Omental fat pad (tissue), 4 donors: Measurements from ENCODE around the gene C1QTNF8. TPM values are rescaled to one million over a fixed set of nuclear protein-coding genes. Genes with fewer than 3 reads are reported as not detected.
A peak's percentile ranks its signal among the peaks of the same experiment; 100 is the strongest.

Source experiments
- ATAC-seq: fragments of 150-250 bp; one replicate; pipeline ENCODE4 v1.9.1; 2016; ENCODE audit warnings: mild to moderate bottlenecking, moderate library complexity; ENCODE audit not compliant: low FRiP score
- DNase-seq: peaks from one replicate; pipeline ENCODE4 v3.0.0-alpha.2; 2019; ENCODE audit warnings: low spot score
- total RNA-seq, 4 donors: library from RNA; depleted of rRNA; stranded (reverse); fragments of >200 nt; gene quantifications; one replicate each; pipeline ENCODE4 v1.1.0, GENCODE V29; 2016
- TF ChIP-seq, protein P1 (sequence below), 3 donors: fragments of 450-650 bp; IDR thresholded peaks; one replicate each; pipeline ENCODE4 v1.5.1; 2016 to 2017; ENCODE audit warnings: antibody characterized with exemption in 3 of 3, mild to moderate bottlenecking in 3 of 3, moderate library complexity in 2 of 3

The C1QTNF8 gene
- total RNA-seq, 4 donors from 2014 or later, result not detected

DNA sequence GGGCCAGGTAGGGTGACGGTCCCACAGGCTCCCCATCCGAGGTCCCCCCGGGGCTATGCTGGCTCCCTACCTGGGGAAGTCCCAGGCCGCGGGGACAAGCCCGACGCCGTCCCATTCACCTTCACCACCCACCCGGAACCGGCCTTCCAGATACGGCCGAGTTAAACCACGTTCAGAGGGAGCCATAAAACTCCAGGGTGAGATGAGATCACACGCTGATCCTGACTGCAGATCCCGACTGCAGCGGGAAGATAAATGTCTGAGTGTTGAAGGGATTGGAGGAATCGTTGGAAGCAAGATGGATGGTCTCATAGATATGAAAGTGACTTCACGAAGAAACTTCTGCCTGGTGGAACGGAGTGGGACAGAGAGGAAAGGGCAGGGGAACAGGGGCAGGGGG lies 13.6 kb upstream of the C1QTNF8 start:
- TF ChIP-seq, protein P1, sequence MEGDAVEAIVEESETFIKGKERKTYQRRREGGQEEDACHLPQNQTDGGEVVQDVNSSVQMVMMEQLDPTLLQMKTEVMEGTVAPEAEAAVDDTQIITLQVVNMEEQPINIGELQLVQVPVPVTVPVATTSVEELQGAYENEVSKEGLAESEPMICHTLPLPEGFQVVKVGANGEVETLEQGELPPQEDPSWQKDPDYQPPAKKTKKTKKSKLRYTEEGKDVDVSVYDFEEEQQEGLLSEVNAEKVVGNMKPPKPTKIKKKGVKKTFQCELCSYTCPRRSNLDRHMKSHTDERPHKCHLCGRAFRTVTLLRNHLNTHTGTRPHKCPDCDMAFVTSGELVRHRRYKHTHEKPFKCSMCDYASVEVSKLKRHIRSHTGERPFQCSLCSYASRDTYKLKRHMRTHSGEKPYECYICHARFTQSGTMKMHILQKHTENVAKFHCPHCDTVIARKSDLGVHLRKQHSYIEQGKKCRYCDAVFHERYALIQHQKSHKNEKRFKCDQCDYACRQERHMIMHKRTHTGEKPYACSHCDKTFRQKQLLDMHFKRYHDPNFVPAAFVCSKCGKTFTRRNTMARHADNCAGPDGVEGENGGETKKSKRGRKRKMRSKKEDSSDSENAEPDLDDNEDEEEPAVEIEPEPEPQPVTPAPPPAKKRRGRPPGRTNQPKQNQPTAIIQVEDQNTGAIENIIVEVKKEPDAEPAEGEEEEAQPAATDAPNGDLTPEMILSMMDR (IDR thresholded peaks at IDR 0.05), result no peak
- no peak for ATAC-seq
- no peak for DNase-seq

DNA sequence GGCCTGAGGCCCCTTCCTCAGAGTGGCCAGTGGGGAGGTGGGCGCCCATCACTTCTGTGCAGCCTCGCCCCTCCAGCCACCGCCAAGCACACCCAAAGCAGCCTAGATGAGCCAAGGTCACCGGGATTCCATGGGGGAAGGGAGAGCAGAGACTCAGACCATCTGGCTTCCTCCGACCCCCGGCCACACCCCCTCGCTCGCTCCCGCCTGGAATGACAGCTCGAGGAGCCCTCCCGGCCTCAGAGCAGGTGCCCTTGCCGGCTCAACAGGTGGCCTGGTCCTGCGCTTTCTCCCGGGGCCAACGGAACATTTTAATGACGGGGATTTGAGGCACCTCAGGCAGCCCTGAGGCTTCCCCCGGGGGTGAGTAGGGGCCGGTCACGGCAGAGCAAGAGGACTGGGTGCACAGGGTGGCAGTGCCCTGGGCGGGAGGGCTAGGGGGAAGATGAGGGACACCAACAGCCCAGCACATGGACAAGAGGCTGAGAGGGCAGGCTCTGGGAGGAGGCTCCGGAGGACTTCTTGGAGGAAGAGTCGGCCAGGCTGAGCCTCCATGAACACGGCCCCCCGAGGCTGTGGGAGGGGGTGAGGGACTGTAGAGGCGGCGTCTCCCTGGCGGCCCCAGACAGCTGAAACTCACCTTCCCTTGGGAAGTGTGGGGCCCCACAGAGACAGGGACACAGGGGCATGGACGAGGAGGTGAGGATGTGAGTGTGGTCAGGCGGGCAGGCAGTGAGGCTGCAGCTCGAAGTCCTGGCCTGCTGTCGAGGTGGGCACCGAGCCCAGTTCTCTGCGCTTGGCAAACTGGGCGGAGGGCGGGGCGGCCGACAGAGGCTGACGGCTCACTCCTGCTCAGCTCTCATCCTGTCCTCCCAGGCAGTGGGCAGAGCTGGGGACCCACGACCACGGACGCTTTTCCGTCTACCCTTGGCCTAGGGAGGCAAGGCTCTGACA lies 12.5 kb upstream of the C1QTNF8 start:
- DNase-seq (no peak), ATAC-seq (peak; percentile 68)
- TF ChIP-seq, protein P1 (IDR thresholded peaks at IDR 0.05), result no peak

DNA sequence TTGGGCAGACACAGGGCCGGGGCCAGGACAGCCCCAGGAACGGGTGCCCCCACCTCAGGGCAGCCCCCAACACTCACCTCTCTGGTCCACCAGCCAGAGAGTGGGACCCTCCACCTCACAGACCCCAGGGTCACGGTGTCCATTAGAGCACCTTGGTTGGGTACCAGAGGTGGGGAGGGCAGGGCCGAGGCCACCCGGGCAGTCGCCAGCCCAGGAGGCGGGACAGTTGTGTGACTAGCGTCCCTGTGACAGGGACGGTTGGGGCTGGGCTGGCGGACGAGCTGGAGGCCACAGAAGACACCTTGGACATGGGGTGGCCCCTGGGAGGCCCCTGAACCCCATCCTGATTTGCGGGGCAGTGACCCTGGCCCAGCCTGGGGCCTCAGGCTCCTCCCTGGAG lies 11.7 kb upstream of the C1QTNF8 start:
- TF ChIP-seq, protein P1 (IDR thresholded peaks at IDR 0.05), result no peak
- no peak for DNase-seq
- ATAC-seq, result no peak

DNA sequence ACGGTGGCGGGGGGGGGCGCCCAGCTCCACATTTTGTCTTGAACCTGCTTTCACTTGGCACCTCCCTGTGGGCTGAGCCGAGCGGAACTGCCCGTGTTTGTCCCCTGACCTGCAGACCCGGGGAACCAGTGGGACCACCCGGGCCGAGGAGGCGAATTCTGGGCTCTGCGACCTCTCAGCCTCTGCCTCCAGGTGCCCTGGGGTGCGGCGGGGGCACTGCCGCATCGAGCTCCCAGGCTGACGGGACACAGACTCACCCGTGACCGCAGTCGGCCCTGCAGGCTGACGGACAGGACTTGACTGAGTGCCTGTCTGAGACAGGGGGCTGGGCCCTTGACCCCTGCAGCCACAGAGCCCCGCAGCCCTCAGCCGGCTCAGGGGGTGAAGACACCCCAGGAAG lies 11.1 kb upstream of the C1QTNF8 start:
- ATAC-seq, result no peak
- TF ChIP-seq, protein P1 (IDR thresholded peaks at IDR 0.05), result no peak

DNA sequence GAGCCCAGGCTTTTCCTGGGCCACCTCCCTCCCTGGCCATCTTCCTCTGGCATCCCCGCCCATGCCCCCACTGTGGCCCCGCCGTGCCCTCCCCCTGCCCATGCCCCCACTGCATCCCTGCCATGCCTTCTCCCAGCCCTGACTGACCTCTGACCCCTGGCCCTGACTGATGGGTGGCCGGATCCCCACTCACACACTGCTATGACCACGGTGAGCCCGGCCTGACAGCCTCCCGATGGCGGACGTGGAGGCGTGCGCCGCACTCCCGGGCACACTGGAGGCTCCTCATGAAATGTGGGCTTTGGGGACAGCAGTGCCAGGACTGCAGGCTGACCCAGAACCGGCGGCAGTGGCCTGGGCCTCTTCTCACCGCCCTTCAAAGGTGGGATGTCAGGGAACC lies 10.6 kb upstream of the C1QTNF8 start:
- ATAC-seq, result no peak
- TF ChIP-seq, protein P1 (IDR thresholded peaks at IDR 0.05), result no peak
- no peak for DNase-seq

More for the DNA sequence above, 11.1 kb upstream of the C1QTNF8 start:
- DNase-seq, result no peak

DNA sequence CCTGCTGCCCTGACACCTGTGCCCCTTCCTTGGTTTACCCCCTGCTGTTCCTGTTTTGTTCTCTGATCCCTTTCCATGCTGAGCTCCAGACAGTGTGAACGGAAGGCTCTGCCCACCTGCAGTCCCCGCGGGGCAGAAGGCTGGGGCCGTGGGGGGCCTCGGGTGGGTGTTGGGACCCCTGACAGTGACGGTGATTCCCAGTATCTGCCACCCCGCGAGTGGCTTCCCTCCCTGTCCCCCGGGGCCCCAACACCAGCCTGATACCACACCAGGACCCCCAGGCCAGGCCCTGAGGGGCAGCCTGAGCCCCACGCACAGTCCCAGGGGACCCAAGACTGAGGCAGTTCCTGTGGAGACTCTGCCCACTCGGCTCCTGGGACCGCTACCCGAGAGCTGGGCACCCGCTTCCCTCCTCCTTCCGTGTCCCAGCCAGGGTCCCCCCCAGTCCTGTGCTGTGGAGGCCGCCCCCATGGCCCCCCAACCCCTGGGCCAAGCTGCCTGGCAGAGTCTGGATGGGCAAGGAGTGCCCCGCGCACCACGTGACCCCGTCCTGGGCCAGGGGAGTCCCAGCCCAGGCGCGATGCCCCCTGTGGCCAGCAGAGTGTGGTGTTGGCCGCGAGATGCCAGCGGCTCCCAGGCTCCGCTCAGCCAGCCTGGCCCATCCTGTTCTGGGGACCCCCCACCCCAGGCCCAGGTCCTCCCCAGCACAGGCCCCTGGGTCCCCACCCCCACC lies 10.0 kb upstream of the C1QTNF8 start:
- ATAC-seq, result peak; percentile 64
- no peak for DNase-seq
- TF ChIP-seq, protein P1 (IDR thresholded peaks at IDR 0.05), result peak in 1 of 3 donors; percentile 80
